GM23338 (cell line): ENCODE results near the gene RXYLT1. TPM values are rescaled to one million over a fixed set of nuclear protein-coding genes. Genes with fewer than 3 reads are reported as not detected.

Experiments used
- ATAC-seq: fragments of 200-7000 bp; cut with Tn5 transposase; 3 replicates; pipeline ENCODE4 v1.9.1; 2020
- DNase-seq: peaks from one replicate; pipeline ENCODE4 v3.0.0-alpha.2; 2015; ENCODE audit warnings: low spot score
- H2AFZ ChIP-seq: fragments of 200-600 bp; sonication (generic); 2 replicates; pipeline ENCODE4 v1.8.0; 2016; ENCODE audit warnings: antibody characterized with exemption, mild to moderate bottlenecking, moderate library complexity
- H3F3A ChIP-seq: fragments of 200-600 bp; sonication (generic); replicated peaks from 2 replicates; pipeline ENCODE4 v1.8.0; 2017; ENCODE audit warnings: antibody characterized with exemption, mixed run types, low read depth
- H3K27ac ChIP-seq: fragments of 200-600 bp; sonication (generic); 2 replicates; pipeline ENCODE4 v1.6.1; 2016; ENCODE audit warnings: low read depth
- H3K27me3 ChIP-seq: fragments of 200-600 bp; sonication (generic); 2 replicates; pipeline ENCODE4 v1.8.0; 2016; ENCODE audit warnings: mild to moderate bottlenecking, mixed run types, moderate library complexity; ENCODE audit not compliant: insufficient read depth
- H3K36me3 ChIP-seq: fragments of 200-600 bp; sonication (generic); 2 replicates; pipeline ENCODE4 v1.8.0; 2016; ENCODE audit warnings: mild to moderate bottlenecking; ENCODE audit not compliant: insufficient read depth
- H3K4me1 ChIP-seq: fragments of 200-600 bp; sonication (generic); 2 replicates; pipeline ENCODE4 v1.8.0; 2016; ENCODE audit warnings: mild to moderate bottlenecking, moderate library complexity; ENCODE audit not compliant: insufficient read depth
- H3K4me2 ChIP-seq: fragments of 200-600 bp; sonication (generic); 2 replicates; pipeline ENCODE4 v1.7.1; 2017; ENCODE audit warnings: mixed run types
- H3K4me3 ChIP-seq: fragments of 200-600 bp; sonication (generic); 2 replicates; pipeline ENCODE4 v1.6.1; 2016; ENCODE audit warnings: mixed run types
- H3K79me2 ChIP-seq: fragments of 200-600 bp; sonication (generic); replicated peaks from 2 replicates; pipeline ENCODE4 v1.8.0; 2017; ENCODE audit warnings: mild to moderate bottlenecking; ENCODE audit not compliant: insufficient read depth
- H3K9me2 ChIP-seq: fragments of 200-600 bp; sonication (generic); 2 replicates; pipeline ENCODE4 v1.8.0; 2017; ENCODE audit not compliant: insufficient read depth
- H4K20me1 ChIP-seq: fragments of 200-600 bp; sonication (generic); replicated peaks from 2 replicates; pipeline ENCODE4 v1.8.0; 2017; ENCODE audit warnings: mild to moderate bottlenecking; ENCODE audit not compliant: insufficient read depth
- H3K27ac Mint-ChIP-seq: 2 replicates; pipeline ENCODE4 v1.8.0; 2020; ENCODE audit warnings: inconsistent platforms, mild to moderate bottlenecking, moderate library complexity, mixed read lengths
- H3K27me3 Mint-ChIP-seq: 3 replicates; pipeline ENCODE4 v1.8.0; 2022; ENCODE audit warnings: low read depth, mild to moderate bottlenecking, moderate library complexity, mixed read lengths, inconsistent platforms; ENCODE audit not compliant: insufficient read depth, poor library complexity
- H3K36me3 Mint-ChIP-seq: 3 replicates; pipeline ENCODE4 v1.8.0; 2021; ENCODE audit warnings: low read depth, mild to moderate bottlenecking, inconsistent platforms, moderate library complexity, mixed read lengths
- H3K4me1 Mint-ChIP-seq: 3 replicates; pipeline ENCODE4 v1.8.0; 2020; ENCODE audit warnings: mild to moderate bottlenecking, inconsistent platforms, mixed read lengths
- H3K4me3 Mint-ChIP-seq: 3 replicates; pipeline ENCODE4 v1.8.0; 2021; ENCODE audit warnings: moderate library complexity, mild to moderate bottlenecking, inconsistent platforms, mixed read lengths
- H3K9me3 Mint-ChIP-seq: 3 replicates; pipeline ENCODE4 v1.8.0; 2020; ENCODE audit warnings: moderate library complexity, mild to moderate bottlenecking, inconsistent platforms, mixed read lengths
- CTCF ChIP-seq, 2 experiments: fragments of 200-600 bp in 1 of 2; sonication (generic) in 1 of 2; conservative IDR thresholded peaks; 2 replicates each; pipeline versions ENCODE4 v1.5.1 to v1.6.1; 2016 to 2017; ENCODE audit warnings: antibody characterized with exemption in 2 of 2, low read depth in 2 of 2, mild to moderate bottlenecking in 2 of 2, moderate library complexity in 1 of 2
- ETS1 ChIP-seq: IDR thresholded peaks from 2 replicates; pipeline ENCODE4 v1.6.1; 2016; ENCODE audit warnings: antibody characterized with exemption
- EZH2 ChIP-seq: fragments of 200-600 bp; sonication (generic); IDR thresholded peaks from one replicate; pipeline ENCODE4 v1.8.0; 2017; ENCODE audit warnings: antibody characterized with exemption, mild to moderate bottlenecking, low read depth; ENCODE audit not compliant: unreplicated experiment
- EZH2phosphoT487 ChIP-seq: fragments of 200-600 bp; sonication (generic); IDR thresholded peaks from one replicate; pipeline ENCODE4 v1.8.1; 2018; ENCODE audit warnings: antibody characterized with exemption; ENCODE audit not compliant: unreplicated experiment
- JUNB ChIP-seq: IDR thresholded peaks from one replicate; pipeline ENCODE4 v1.6.1; 2016; ENCODE audit warnings: antibody characterized with exemption; ENCODE audit not compliant: unreplicated experiment
- NANOG ChIP-seq: IDR thresholded peaks from 2 replicates; pipeline ENCODE4 v1.6.1; 2016; ENCODE audit warnings: antibody characterized with exemption, borderline replicate concordance
- POLR2AphosphoS5 ChIP-seq: IDR thresholded peaks from 2 replicates; pipeline ENCODE4 v1.6.1; 2016; ENCODE audit warnings: antibody characterized with exemption, low read depth
- STAT1 ChIP-seq: IDR thresholded peaks from one replicate; pipeline ENCODE4 v1.6.1; 2016; ENCODE audit warnings: antibody characterized with exemption; ENCODE audit not compliant: unreplicated experiment
- ZNF114 ChIP-seq: fragments of 250-450 bp; sonication (Bioruptor Pico); IDR thresholded peaks from 2 replicates; pipeline ENCODE4 v1.5.0; 2020; ENCODE audit warnings: mild to moderate bottlenecking, moderate library complexity
- ZNF331 ChIP-seq: fragments of 250-450 bp; sonication (Bioruptor Pico); IDR thresholded peaks from 2 replicates; pipeline ENCODE4 v1.5.0; 2020; ENCODE audit warnings: low read depth, mild to moderate bottlenecking, moderate library complexity
- polyA plus RNA-seq: library from polyadenylated mRNA; unstranded; fragments of >200 nt; fragmentation: Nextera tagmentation; extraction: Ambion mirVana; gene quantifications from 2 replicates; pipeline ENCODE4 v1.2.1, GENCODE V29; 2016
- total RNA-seq: library from RNA; depleted of rRNA; stranded (reverse); fragments of >200 nt; shearing (Covaris generic); gene quantifications from 2 replicates; pipeline ENCODE4 v1.2.3, GENCODE V29; 2014

RXYLT1 gene
- total and polyA plus RNA-seq, 2 experiments from 2014 or later: 10.1 to 11.1 TPM

GRCh38 chr12:63815482-63815852 is 35.8 kb downstream of the RXYLT1 start:
- ATAC-seq (no peak), DNase-seq (no peak)
- Histone ChIP-seq H4K20me1 (no peaks in the 10 kb centered on the region), H3K27me3 (no peaks in the 10 kb centered on the region), H3K4me1 (no peaks in the 10 kb centered on the region), H3K36me3 (no peaks in the 10 kb centered on the region), H3F3A (no peaks in the 10 kb centered on the region), H2AFZ (no peak overlapping the region), H3K9me2 (0 out of 2 replicates have a peak, but pooled peaks cover 4% of the 10 kb centered on the region), H3K79me2 (no peaks in the 10 kb centered on the region), H3K4me2 (no peak overlapping the region), H3K4me3 (no peak overlapping the region), H3K27ac (no peak overlapping the region)
- Mint-ChIP-seq H3K4me3 (no peak overlapping the region), H3K27me3 (no peaks in the 10 kb centered on the region), H3K36me3 (no peaks in the 10 kb centered on the region), H3K9me3 (no peaks in the 10 kb centered on the region), H3K4me1 (no peaks in the 10 kb centered on the region), H3K27ac (peak overlapping the region; percentile 57; the same call in 1 of the 2 replicates)
- TF ChIP-seq EZH2phosphoT487 (no peak), JUNB (no peak), ZNF331 (CRISPR knock-in tag) (no peak), EZH2 (no peak), STAT1 (no peak), NANOG (no peak), ETS1 (no peak), ZNF114 (CRISPR knock-in tag) (no peak), POLR2AphosphoS5 (no peak)

GRCh38 chr12:63816031-63816430 is 36.3 kb downstream of the RXYLT1 start:
- H3K9me2 ChIP-seq: 0 out of 2 replicates have a peak, but pooled peaks cover 4% of the 10 kb centered on the region

More at GRCh38 chr12:63816031-63816430, 36.3 kb downstream of the RXYLT1 start:
- Histone ChIP-seq H3K4me2 (no peak overlapping the region), H3K36me3 (no peaks in the 10 kb centered on the region), H3K27me3 (0 out of 2 replicates have a peak, but pooled peaks cover 2% of the 10 kb centered on the region), H3F3A (no peaks in the 10 kb centered on the region), H4K20me1 (no peaks in the 10 kb centered on the region), H3K4me1 (no peaks in the 10 kb centered on the region), H3K27ac (no peak overlapping the region), H3K4me3 (no peak overlapping the region), H2AFZ (no peak overlapping the region; the same call in 1 of the 2 replicates), H3K79me2 (no peaks in the 10 kb centered on the region)
- TF ChIP-seq EZH2phosphoT487 (no peak), ZNF331 (CRISPR knock-in tag) (no peak), CTCF (conservative IDR thresholded peaks at IDR 0.05; ENCODE audit: low read depth in 2 of 2) (no peak)
- ATAC-seq (no peak), DNase-seq (no peak)
- Mint-ChIP-seq H3K36me3 (no peaks in the 10 kb centered on the region), H3K27ac (no peak overlapping the region), H3K4me1 (no peaks in the 10 kb centered on the region), H3K9me3 (no peaks in the 10 kb centered on the region; the same call in 2 of the 3 replicates), H3K27me3 (no peaks in the 10 kb centered on the region), H3K4me3 (no peak overlapping the region)
